Breast epithelium (tissue), 3 donors: ENCODE results near the gene CCDC12.

Experiments used
- POLR2A ChIP-seq: fragments of 450-650 bp; IDR thresholded peaks from one replicate; pipeline ENCODE4 v1.6.1; 2016; ENCODE audit warnings: antibody characterized with exemption, mild to moderate bottlenecking, moderate library complexity
- POLR2AphosphoS5 ChIP-seq, 3 donors: sonication (generic); formaldehyde crosslinking; IDR thresholded peaks; one replicate each; pipeline ENCODE4 v1.6.1; 2017; ENCODE audit warnings: antibody characterized with exemption in 3 of 3
- TF ChIP-seq, protein P1 (sequence below), 3 donors: fragments of 450-650 bp; IDR thresholded peaks; one replicate each; pipeline ENCODE4 v1.5.1; 2016 to 2017; ENCODE audit warnings: antibody characterized with exemption in 3 of 3, mild to moderate bottlenecking in 3 of 3, moderate library complexity in 3 of 3

DNA sequence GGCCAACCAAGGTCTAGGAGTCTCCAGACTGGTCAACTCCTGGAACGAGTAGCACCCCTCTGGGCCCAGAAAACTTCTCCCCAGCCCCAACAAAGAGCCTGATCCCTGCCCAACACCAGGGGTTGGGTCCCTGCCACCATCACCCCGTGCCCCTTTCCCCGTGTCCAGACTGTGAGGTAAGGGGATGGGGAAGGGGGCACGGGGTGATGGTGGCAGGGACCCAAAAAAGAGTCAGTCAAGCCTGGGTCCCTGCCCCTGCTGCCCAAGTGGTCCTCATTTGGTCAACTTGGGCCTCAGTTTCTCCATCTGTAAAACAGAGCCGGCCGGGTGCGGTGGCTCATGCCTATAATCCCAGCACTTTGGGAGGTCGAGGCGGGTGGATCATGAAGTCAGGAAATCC, 1.8 kb upstream of the CCDC12 start:
- TF ChIP-seq, protein P1, sequence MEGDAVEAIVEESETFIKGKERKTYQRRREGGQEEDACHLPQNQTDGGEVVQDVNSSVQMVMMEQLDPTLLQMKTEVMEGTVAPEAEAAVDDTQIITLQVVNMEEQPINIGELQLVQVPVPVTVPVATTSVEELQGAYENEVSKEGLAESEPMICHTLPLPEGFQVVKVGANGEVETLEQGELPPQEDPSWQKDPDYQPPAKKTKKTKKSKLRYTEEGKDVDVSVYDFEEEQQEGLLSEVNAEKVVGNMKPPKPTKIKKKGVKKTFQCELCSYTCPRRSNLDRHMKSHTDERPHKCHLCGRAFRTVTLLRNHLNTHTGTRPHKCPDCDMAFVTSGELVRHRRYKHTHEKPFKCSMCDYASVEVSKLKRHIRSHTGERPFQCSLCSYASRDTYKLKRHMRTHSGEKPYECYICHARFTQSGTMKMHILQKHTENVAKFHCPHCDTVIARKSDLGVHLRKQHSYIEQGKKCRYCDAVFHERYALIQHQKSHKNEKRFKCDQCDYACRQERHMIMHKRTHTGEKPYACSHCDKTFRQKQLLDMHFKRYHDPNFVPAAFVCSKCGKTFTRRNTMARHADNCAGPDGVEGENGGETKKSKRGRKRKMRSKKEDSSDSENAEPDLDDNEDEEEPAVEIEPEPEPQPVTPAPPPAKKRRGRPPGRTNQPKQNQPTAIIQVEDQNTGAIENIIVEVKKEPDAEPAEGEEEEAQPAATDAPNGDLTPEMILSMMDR (IDR thresholded peaks at IDR 0.05) = no peak
- no peak for TF ChIP-seq POLR2A
- no peak for TF ChIP-seq POLR2AphosphoS5 (IDR thresholded peaks at IDR 0.05)
